LNCAP (cell line): ENCODE data around the gene SBF2.

Experiments used
- CTCF ChIP-seq: fragments of 450-650 bp; IDR thresholded peaks from 2 replicates; pipeline ENCODE4 v1.5.1; 2017; ENCODE audit warnings: mild to moderate bottlenecking

Gene SBF2

GRCh38 chr11:10038521-10039302 is 255.3 kb downstream of the SBF2 start:
- TF ChIP-seq CTCF: no peak

GRCh38 chr11:10032935-10033334 is 261.1 kb downstream of the SBF2 start:
- no peak for TF ChIP-seq CTCF

GRCh38 chr11:10030122-10030490 is 263.9 kb downstream of the SBF2 start:
- TF ChIP-seq CTCF: no peak

GRCh38 chr11:10029386-10030121 is 264.5 kb downstream of the SBF2 start:
- no peak for TF ChIP-seq CTCF

- no peak for TF ChIP-seq CTCF
These were observed 267.5 kb downstream of the SBF2 start for GRCh38 chr11:10026514-10026913.

- no peak for TF ChIP-seq CTCF
These were observed 270.8 kb downstream of the SBF2 start for GRCh38 chr11:10023212-10023611.

- TF ChIP-seq CTCF: no peak
These were observed 271.3 kb downstream of the SBF2 start for GRCh38 chr11:10022764-10023163.
